Hepatocyte (in vitro differentiated cells): ENCODE measurements around the gene GPBAR1. TPM values are rescaled to one million over a fixed set of nuclear protein-coding genes. Genes with fewer than 3 reads are reported as not detected.

ENCODE experiments used
- DNase-seq: peaks from one replicate; pipeline ENCODE4 v3.0.0-alpha.2; 2016; ENCODE audit warnings: low spot score
- H2AFZ ChIP-seq: fragments of 200-600 bp; sonication (generic); 2 replicates; pipeline ENCODE4 v1.6.0; 2016; ENCODE audit warnings: antibody characterized with exemption, mild to moderate bottlenecking
- H3K27ac ChIP-seq: fragments of 200-600 bp; sonication (generic); 2 replicates; pipeline ENCODE4 v1.5.1; 2016; ENCODE audit warnings: mild to moderate bottlenecking
- H3K27me3 ChIP-seq: fragments of 200-600 bp; sonication (generic); 2 replicates; pipeline ENCODE4 v1.6.1; 2016
- H3K36me3 ChIP-seq: fragments of 200-600 bp; sonication (generic); replicated peaks from 2 replicates; pipeline ENCODE4 v1.5.1; 2016; ENCODE audit warnings: low read depth; ENCODE audit not compliant: insufficient read depth
- H3K4me1 ChIP-seq: fragments of 200-600 bp; sonication (generic); 2 replicates; pipeline ENCODE4 v1.5.1; 2016; ENCODE audit warnings: mild to moderate bottlenecking, moderate library complexity; ENCODE audit not compliant: insufficient read depth
- H3K4me2 ChIP-seq: fragments of 200-600 bp; sonication (generic); 2 replicates; pipeline ENCODE4 v1.6.0; 2016
- H3K4me3 ChIP-seq: fragments of 200-600 bp; sonication (generic); 2 replicates; pipeline ENCODE4 v1.5.1; 2016; ENCODE audit warnings: mild to moderate bottlenecking
- H3K79me2 ChIP-seq: fragments of 200-600 bp; sonication (generic); 2 replicates; pipeline ENCODE4 v1.6.0; 2017; ENCODE audit warnings: mild to moderate bottlenecking
- H3K9me2 ChIP-seq: fragments of 200-600 bp; sonication (generic); replicated peaks from 2 replicates; pipeline ENCODE4 v1.6.0; 2017; ENCODE audit warnings: mild to moderate bottlenecking; ENCODE audit not compliant: insufficient read depth
- H3K9me3 ChIP-seq: fragments of 200-600 bp; sonication (generic); 2 replicates; pipeline ENCODE4 v1.5.1; 2016; ENCODE audit warnings: low read depth, mild to moderate bottlenecking
- H4K20me1 ChIP-seq: fragments of 200-600 bp; sonication (generic); 2 replicates; pipeline ENCODE4 v1.6.0; 2016; ENCODE audit warnings: mild to moderate bottlenecking; ENCODE audit not compliant: insufficient read depth, poor library complexity, severe bottlenecking
- CTCF ChIP-seq: fragments of 200-600 bp; sonication (generic); IDR thresholded peaks from 2 replicates; pipeline ENCODE4 v1.5.1; 2016; ENCODE audit warnings: antibody characterized with exemption, mild to moderate bottlenecking; ENCODE audit not compliant: poor library complexity
- EZH2 ChIP-seq: fragments of 200-600 bp; sonication (generic); IDR thresholded peaks from 2 replicates; pipeline ENCODE4 v1.6.1; 2016; ENCODE audit warnings: antibody characterized with exemption, mild to moderate bottlenecking, borderline replicate concordance
- EZH2phosphoT487 ChIP-seq: fragments of 200-600 bp; sonication (generic); IDR thresholded peaks from one replicate; pipeline ENCODE4 v1.6.1; 2018; ENCODE audit warnings: antibody characterized with exemption, mild to moderate bottlenecking, low read depth, moderate library complexity; ENCODE audit not compliant: unreplicated experiment, severe bottlenecking
- WGBS: methylation state at CpG from one replicate; pipeline ENCODE4 v1.1.6; 2016; ENCODE audit warnings: low lambda C conversion rate; ENCODE audit errors: missing lambda C conversion rate; 5-methylcytosine and 5-hydroxymethylcytosine counted together
- polyA plus RNA-seq: library from polyadenylated mRNA; unstranded; fragments of >200 nt; fragmentation: Nextera tagmentation; extraction: Ambion mirVana; gene quantifications from 2 replicates; pipeline ENCODE4 v1.2.1, GENCODE V29; 2016
- total RNA-seq: library from RNA; depleted of rRNA; stranded (reverse); fragments of >200 nt; gene quantifications from 2 replicates; pipeline ENCODE4 v1.2.3, GENCODE V29; 2014

GPBAR1 gene
- total and polyA plus RNA-seq, 2 experiments from 2014 or later = 6.1 to 23.4 TPM

GRCh38 chr2:218266316-218266979, 5.6 kb downstream of the GPBAR1 start:
- 95% methylated on average over 15 of the region's 15 CpGs for WGBS
- Histone ChIP-seq H3K36me3 (no peaks in the 10 kb centered on the region), H3K27ac (no peak overlapping the region), H3K4me1 (peaks cover 37% of the 10 kb centered on the region), H2AFZ (no peak overlapping the region), H3K4me2 (no peak overlapping the region), H3K79me2 (peaks cover 40% of the 10 kb centered on the region), H3K9me3 (no peaks in the 10 kb centered on the region), H3K4me3 (no peak overlapping the region), H3K27me3 (no peaks in the 10 kb centered on the region), H4K20me1 (peaks cover 7% of the 10 kb centered on the region), H3K9me2 (no peaks in the 10 kb centered on the region)
- peak; percentile 10 for DNase-seq
- TF ChIP-seq CTCF (no peak), EZH2 (no peak), EZH2phosphoT487 (no peak)

GRCh38 chr2:218267259-218267658, 6.4 kb downstream of the GPBAR1 start:
- no peaks in the 10 kb centered on the region for H3K27me3 ChIP-seq
- H3K4me3 ChIP-seq = no peak overlapping the region
- peaks cover 7% of the 10 kb centered on the region for H4K20me1 ChIP-seq
- no peaks in the 10 kb centered on the region for H3K36me3 ChIP-seq
- H3K9me2 ChIP-seq = no peaks in the 10 kb centered on the region
- no peak overlapping the region for H3K27ac ChIP-seq
- TF ChIP-seq EZH2phosphoT487 = no peak
- no peak for TF ChIP-seq EZH2
- TF ChIP-seq CTCF = no peak
- peaks cover 37% of the 10 kb centered on the region for H3K4me1 ChIP-seq
- H3K9me3 ChIP-seq = no peaks in the 10 kb centered on the region
- WGBS = 96% methylated on average over 6 of the region's 6 CpGs
- H2AFZ ChIP-seq = no peak overlapping the region
- peaks cover 48% of the 10 kb centered on the region for H3K79me2 ChIP-seq
- H3K4me2 ChIP-seq = no peak overlapping the region
- DNase-seq = no peak

- H3K4me2 ChIP-seq = peak within 1 kb of the TSS; percentile 96
- DNase-seq = peak; percentile 100
- peak within 1 kb of the TSS; percentile 17 for H3K4me3 ChIP-seq
- H2AFZ ChIP-seq = no peak within 1 kb of the TSS
- no peaks in the 10 kb centered on the region for H3K27me3 ChIP-seq
- peaks cover 7% of the 10 kb centered on the region for H4K20me1 ChIP-seq
- peaks cover 24% of the 10 kb centered on the region for H3K4me1 ChIP-seq
- peaks cover 43% of the 10 kb centered on the region for H3K79me2 ChIP-seq
- TF ChIP-seq CTCF (peak; percentile 25), EZH2 (no peak), EZH2phosphoT487 (no peak)
- no peaks in the 10 kb centered on the region for H3K9me2 ChIP-seq
- H3K9me3 ChIP-seq = no peaks in the 10 kb centered on the region
- H3K36me3 ChIP-seq = no peaks in the 10 kb centered on the region
- H3K27ac ChIP-seq = peak within 1 kb of the TSS; percentile 77
- WGBS = under 1% methylated on average over 54 of the region's 64 CpGs
Observed at GRCh38 chr2:218269900-218270720, 9.3 kb downstream of the GPBAR1 start, which contains the start of the genes AAMP and PNKD. Gene AAMP (minus strand): TSS chr2:218270137. CDS start chr2:218270086, 51 bp downstream. Gene PNKD (plus strand): TSS chr2:218270519. CDS start chr2:218270536, 17 bp downstream.
